ENCODE results near the gene NXNL1. TPM values are rescaled to one million over a fixed set of nuclear protein-coding genes. Genes with fewer than 3 reads are reported as not detected.

Gene NXNL1
- total and polyA plus RNA-seq, 2 of the 13 experiments (the other 11 are each of a cell fraction or from before 2014, with no cell fraction given), result not detected

DNA sequence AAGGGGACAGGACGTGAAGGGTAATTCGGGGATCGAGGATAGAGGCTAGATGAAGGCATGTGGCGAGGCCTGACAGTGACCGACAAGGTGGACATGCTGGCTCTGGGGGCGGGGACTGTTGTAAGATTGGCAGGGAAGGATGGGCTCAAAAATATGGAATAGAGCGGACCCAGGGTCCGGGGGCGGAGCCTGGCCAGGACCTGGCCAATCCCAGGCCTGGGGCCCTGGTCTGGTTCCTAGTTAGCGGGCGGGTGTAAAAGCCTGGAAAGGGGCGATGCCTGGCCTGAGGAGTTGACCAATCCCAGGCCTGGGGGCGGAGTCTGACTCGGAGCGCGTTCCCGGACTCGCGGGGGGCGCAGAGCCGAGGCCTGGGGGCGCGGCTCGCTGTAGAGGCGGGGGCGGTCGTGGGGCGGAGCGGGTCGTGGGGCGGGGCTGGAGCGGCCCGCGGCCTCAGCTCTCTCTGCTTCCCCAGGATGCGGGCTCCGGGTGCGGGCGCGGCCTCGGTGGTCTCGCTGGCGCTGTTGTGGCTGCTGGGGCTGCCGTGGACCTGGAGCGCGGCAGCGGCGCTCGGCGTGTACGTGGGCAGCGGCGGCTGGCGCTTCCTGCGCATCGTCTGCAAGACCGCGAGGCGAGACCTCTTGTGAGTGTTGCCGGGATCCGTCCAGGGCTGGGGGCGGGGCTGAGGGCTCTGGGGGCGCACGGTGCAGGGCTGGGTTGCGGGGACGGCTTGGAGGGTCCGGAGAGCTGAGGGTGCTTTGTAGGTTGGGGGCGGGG lies 9.5 kb upstream of the NXNL1 start, which contains the start of gene SLC27A1 (continued):
- TF ChIP-seq ZC3H13 (CRISPR knock-in tag; IDR thresholded peaks at IDR 0.05), result no peak
- TF ChIP-seq MZF1 (CRISPR knock-in tag; IDR thresholded peaks at IDR 0.05; ENCODE audit: borderline replicate concordance), result no peak
- TF ChIP-seq, protein P1, sequence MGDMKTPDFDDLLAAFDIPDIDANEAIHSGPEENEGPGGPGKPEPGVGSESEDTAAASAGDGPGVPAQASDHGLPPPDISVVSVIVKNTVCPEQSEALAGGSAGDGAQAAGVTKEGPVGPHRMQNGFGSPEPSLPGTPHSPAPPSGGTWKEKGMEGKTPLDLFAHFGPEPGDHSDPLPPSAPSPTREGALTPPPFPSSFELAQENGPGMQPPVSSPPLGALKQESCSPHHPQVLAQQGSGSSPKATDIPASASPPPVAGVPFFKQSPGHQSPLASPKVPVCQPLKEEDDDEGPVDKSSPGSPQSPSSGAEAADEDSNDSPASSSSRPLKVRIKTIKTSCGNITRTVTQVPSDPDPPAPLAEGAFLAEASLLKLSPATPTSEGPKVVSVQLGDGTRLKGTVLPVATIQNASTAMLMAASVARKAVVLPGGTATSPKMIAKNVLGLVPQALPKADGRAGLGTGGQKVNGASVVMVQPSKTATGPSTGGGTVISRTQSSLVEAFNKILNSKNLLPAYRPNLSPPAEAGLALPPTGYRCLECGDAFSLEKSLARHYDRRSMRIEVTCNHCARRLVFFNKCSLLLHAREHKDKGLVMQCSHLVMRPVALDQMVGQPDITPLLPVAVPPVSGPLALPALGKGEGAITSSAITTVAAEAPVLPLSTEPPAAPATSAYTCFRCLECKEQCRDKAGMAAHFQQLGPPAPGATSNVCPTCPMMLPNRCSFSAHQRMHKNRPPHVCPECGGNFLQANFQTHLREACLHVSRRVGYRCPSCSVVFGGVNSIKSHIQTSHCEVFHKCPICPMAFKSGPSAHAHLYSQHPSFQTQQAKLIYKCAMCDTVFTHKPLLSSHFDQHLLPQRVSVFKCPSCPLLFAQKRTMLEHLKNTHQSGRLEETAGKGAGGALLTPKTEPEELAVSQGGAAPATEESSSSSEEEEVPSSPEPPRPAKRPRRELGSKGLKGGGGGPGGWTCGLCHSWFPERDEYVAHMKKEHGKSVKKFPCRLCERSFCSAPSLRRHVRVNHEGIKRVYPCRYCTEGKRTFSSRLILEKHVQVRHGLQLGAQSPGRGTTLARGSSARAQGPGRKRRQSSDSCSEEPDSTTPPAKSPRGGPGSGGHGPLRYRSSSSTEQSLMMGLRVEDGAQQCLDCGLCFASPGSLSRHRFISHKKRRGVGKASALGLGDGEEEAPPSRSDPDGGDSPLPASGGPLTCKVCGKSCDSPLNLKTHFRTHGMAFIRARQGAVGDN (CRISPR knock-in tag; IDR thresholded peaks at IDR 0.05), result peak; percentile 67
- TF ChIP-seq, protein P2, sequence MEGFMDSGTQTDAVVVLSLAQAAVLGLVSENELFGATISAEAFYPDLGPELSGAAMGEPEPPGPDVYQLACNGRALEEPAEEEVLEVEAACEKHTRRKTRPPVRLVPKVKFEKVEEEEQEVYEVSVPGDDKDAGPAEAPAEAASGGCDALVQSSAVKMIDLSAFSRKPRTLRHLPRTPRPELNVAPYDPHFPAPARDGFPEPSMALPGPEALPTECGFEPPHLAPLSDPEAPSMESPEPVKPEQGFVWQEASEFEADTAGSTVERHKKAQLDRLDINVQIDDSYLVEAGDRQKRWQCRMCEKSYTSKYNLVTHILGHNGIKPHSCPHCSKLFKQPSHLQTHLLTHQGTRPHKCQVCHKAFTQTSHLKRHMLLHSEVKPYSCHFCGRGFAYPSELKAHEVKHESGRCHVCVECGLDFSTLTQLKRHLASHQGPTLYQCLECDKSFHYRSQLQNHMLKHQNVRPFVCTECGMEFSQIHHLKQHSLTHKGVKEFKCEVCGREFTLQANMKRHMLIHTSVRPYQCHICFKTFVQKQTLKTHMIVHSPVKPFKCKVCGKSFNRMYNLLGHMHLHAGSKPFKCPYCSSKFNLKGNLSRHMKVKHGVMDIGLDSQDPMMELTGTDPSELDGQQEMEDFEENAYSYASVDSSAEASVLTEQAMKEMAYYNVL (CRISPR knock-in tag; IDR thresholded peaks at IDR 0.05; ENCODE audit: borderline replicate concordance), result 0 out of 2 replicates have a peak, but pooled peaks have one; percentile 28
- TF ChIP-seq HCFC1 (IDR thresholded peaks at IDR 0.05; ENCODE audit: low read depth, low read length), result no peak
- TF ChIP-seq ZNF572 (CRISPR knock-in tag; IDR thresholded peaks at IDR 0.05), result no peak
- peak; percentile 29; the same call in 1 of the 2 replicates for TF ChIP-seq SSRP1 (CRISPR knock-in tag; IDR thresholded peaks at IDR 0.05)
- peak; percentile 76 for TF ChIP-seq SP2 (CRISPR knock-in tag; IDR thresholded peaks at IDR 0.05)
- no peak for TF ChIP-seq TRIM24 (CRISPR knock-in tag; IDR thresholded peaks at IDR 0.05)
- TF ChIP-seq ZNF776 (CRISPR knock-in tag; IDR thresholded peaks at IDR 0.05), result peak; percentile 21; the same call in 1 of the 2 replicates
- TF ChIP-seq, protein P3, sequence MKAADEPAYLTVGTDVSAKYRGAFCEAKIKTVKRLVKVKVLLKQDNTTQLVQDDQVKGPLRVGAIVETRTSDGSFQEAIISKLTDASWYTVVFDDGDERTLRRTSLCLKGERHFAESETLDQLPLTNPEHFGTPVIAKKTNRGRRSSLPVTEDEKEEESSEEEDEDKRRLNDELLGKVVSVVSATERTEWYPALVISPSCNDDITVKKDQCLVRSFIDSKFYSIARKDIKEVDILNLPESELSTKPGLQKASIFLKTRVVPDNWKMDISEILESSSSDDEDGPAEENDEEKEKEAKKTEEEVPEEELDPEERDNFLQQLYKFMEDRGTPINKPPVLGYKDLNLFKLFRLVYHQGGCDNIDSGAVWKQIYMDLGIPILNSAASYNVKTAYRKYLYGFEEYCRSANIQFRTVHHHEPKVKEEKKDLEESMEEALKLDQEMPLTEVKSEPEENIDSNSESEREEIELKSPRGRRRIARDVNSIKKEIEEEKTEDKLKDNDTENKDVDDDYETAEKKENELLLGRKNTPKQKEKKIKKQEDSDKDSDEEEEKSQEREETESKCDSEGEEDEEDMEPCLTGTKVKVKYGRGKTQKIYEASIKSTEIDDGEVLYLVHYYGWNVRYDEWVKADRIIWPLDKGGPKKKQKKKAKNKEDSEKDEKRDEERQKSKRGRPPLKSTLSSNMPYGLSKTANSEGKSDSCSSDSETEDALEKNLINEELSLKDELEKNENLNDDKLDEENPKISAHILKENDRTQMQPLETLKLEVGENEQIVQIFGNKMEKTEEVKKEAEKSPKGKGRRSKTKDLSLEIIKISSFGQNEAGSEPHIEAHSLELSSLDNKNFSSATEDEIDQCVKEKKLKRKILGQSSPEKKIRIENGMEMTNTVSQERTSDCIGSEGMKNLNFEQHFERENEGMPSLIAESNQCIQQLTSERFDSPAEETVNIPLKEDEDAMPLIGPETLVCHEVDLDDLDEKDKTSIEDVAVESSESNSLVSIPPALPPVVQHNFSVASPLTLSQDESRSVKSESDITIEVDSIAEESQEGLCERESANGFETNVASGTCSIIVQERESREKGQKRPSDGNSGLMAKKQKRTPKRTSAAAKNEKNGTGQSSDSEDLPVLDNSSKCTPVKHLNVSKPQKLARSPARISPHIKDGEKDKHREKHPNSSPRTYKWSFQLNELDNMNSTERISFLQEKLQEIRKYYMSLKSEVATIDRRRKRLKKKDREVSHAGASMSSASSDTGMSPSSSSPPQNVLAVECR (CRISPR knock-in tag; IDR thresholded peaks at IDR 0.05; ENCODE audit: borderline replicate concordance), result peak; percentile 75; the same call in 1 of the 2 replicates
- peak; percentile 49 for TF ChIP-seq GABPB1 (CRISPR knock-in tag; IDR thresholded peaks at IDR 0.05)
- peak; percentile 61 for TF ChIP-seq XRCC5 (optimal IDR thresholded peaks at IDR 0.05; ENCODE audit: low read length)
- TF ChIP-seq ELF1 (CRISPR knock-in tag; IDR thresholded peaks at IDR 0.05), result 0 out of 2 replicates have a peak, but pooled peaks have one; percentile 12
- peak; percentile 30; the same call in 1 of the 2 replicates for TF ChIP-seq FOXO1 (CRISPR knock-in tag; IDR thresholded peaks at IDR 0.05)
- 0 out of 2 replicates have a peak, but pooled peaks have one; percentile 52 for TF ChIP-seq TGIF2 (CRISPR knock-in tag; IDR thresholded peaks at IDR 0.05)
- no peak for TF ChIP-seq PLRG1 (conservative IDR thresholded peaks at IDR 0.05)
- TF ChIP-seq ZNF547 (CRISPR knock-in tag; IDR thresholded peaks at IDR 0.05), result no peak; the same call in none of the 2 replicates
- TF ChIP-seq NFYC (CRISPR knock-in tag; IDR thresholded peaks at IDR 0.05), result peak; percentile 78
- TF ChIP-seq ZNF30 (CRISPR knock-in tag; IDR thresholded peaks at IDR 0.05), result no peak

All from HepG2 (cell line).